ENCODE data around the gene GYG1. TPM values are rescaled to one million over a fixed set of nuclear protein-coding genes. Genes with fewer than 3 reads are reported as not detected.

GYG1 gene
- total RNA-seq, 1 donor from 2014 or later = 155 TPM

DNA sequence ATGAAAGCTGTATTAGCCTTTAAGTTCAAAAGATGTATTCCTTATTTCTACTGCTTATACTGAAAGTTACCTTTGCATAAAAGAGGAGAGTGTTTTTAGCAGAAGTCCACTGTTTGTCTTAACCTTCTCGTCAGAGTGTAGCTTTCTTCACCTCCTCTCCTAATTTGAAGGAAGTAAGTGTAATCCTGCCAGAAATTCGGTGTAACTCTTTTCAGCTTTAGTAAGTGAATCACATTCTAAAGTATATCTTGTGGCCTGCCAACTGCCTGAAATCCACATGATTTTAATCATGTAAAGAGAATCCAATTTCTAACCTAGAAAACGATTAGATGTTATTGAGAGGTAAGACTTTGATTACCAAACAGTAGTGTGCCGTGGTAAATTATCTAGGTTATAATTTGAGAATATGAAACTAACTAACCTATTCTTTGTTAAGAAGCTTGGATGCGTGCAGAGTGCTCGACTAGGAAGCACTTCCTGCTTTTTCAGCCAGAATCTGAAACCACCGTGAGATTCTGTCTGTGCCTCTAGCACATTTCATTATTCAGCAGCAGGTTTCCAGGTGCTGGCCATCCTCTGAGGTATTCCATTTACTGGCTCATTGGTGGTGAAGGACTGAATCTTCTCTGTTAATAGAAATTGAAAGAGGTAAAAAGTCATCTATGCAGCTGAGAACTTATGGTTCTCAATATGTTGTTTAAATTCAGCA lies 7.5 kb downstream of the GYG1 start:
- intact Hi-C loops (cut with micrococcal nuclease) = no loop called here
- peak overlapping the region; percentile 15 for H3K4me3 ChIP-seq
- H3K36me3 ChIP-seq = peaks cover 47% of the 10 kb centered on the region
- H3K9me3 ChIP-seq (replicated peaks) = no peaks in the 10 kb centered on the region
- H3K4me1 ChIP-seq = peaks cover 65% of the 10 kb centered on the region
- no peak for DNase-seq
- no peaks in the 10 kb centered on the region for H3K27me3 ChIP-seq (ENCODE audit: low read depth)
- peak overlapping the region; percentile 65 for H3K27ac ChIP-seq (replicated peaks)
- TF ChIP-seq, protein P1, sequence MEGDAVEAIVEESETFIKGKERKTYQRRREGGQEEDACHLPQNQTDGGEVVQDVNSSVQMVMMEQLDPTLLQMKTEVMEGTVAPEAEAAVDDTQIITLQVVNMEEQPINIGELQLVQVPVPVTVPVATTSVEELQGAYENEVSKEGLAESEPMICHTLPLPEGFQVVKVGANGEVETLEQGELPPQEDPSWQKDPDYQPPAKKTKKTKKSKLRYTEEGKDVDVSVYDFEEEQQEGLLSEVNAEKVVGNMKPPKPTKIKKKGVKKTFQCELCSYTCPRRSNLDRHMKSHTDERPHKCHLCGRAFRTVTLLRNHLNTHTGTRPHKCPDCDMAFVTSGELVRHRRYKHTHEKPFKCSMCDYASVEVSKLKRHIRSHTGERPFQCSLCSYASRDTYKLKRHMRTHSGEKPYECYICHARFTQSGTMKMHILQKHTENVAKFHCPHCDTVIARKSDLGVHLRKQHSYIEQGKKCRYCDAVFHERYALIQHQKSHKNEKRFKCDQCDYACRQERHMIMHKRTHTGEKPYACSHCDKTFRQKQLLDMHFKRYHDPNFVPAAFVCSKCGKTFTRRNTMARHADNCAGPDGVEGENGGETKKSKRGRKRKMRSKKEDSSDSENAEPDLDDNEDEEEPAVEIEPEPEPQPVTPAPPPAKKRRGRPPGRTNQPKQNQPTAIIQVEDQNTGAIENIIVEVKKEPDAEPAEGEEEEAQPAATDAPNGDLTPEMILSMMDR (IDR thresholded peaks at IDR 0.05; ENCODE audit: borderline replicate concordance) = no peak

DNA sequence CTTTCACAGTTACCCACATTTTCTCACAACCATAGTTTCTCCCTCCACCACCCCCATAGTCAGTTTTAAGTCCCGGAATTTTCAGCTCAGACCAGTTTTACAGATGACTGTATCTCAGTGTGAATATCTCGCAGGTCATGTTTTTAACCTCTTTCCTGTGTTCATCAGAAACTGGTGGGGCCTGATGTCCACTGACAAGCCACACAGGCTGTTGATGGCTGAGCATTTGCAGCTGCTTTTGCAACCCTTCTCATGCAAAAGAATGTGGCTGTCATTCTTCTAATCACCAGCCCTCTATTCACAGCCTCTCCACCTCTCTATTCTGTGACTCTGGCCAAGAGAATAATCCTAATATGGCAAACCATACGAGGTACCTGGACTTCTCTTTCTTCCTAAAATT lies 8.5 kb downstream of the GYG1 start:
- H3K27ac ChIP-seq (replicated peaks) = peak overlapping the region; percentile 65
- intact Hi-C loops (cut with micrococcal nuclease) = no loop called here
- H3K27me3 ChIP-seq (ENCODE audit: low read depth) = no peaks in the 10 kb centered on the region
- TF ChIP-seq, protein P1 (IDR thresholded peaks at IDR 0.05; ENCODE audit: borderline replicate concordance) = no peak
- DNase-seq = no peak
- H3K4me3 ChIP-seq = no peak overlapping the region
- peaks cover 37% of the 10 kb centered on the region for H3K36me3 ChIP-seq
- peaks cover 69% of the 10 kb centered on the region for H3K4me1 ChIP-seq
- no peaks in the 10 kb centered on the region for H3K9me3 ChIP-seq (replicated peaks)

DNA sequence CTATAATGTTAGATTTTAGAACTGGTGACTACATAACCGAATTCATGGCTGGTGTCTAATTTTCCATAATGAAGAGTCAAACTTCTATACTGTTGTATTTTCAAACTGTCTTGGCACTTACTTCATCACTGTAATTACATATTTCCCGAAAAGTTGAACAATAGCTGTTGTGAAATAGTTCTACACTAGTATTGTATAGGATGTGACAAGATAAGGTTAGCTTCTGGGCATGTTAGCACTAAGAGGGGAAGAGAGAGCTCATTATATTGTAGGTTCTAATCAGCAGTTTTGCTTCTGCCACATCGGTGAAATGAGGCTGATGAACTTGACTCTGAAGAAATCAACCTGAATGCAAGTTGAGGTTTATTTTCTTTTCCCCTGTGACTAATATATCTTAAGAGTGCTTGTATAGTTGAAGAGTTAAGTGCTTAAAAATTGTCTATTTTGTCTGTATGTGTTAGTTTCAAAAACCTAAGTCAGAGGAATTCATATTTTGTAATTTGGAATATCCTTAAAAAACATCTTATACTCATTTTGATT lies 8.9 kb downstream of the GYG1 start:
- H3K36me3 ChIP-seq = peaks cover 34% of the 10 kb centered on the region

DNA sequence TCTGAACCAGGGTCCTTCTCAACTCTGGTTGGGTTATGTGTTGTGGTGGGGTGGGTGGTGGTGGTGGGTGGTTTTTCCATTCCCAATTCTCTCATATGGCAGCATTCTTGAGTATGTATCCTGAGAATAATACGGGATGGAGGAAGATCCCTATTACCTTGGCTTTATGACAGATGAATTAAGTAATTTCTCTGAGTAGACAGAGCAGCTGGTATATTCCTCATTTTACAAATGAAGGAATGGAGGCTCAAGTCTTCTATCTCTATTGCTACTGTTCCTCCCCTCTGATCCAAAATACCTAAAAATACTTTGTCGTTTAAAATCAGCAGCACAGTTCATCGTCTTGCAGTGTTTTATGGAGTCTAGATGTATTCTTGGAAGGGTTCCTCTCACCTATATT lies 10.4 kb downstream of the GYG1 start:
- intact Hi-C loops (cut with micrococcal nuclease) = no loop called here
- peaks cover 32% of the 10 kb centered on the region for H3K36me3 ChIP-seq
- TF ChIP-seq, protein P1 (IDR thresholded peaks at IDR 0.05; ENCODE audit: borderline replicate concordance) = no peak
- no peak for DNase-seq
- no peaks in the 10 kb centered on the region for H3K9me3 ChIP-seq (replicated peaks)
- H3K27me3 ChIP-seq (ENCODE audit: low read depth) = no peaks in the 10 kb centered on the region
- H3K4me1 ChIP-seq = peaks cover 75% of the 10 kb centered on the region
- no peak overlapping the region for H3K4me3 ChIP-seq
- H3K27ac ChIP-seq (replicated peaks) = no peak overlapping the region

More for the DNA sequence above, 8.9 kb downstream of the GYG1 start:
- H3K4me3 ChIP-seq = no peak overlapping the region
- intact Hi-C loops (cut with micrococcal nuclease) = no loop called here
- H3K9me3 ChIP-seq (replicated peaks) = no peaks in the 10 kb centered on the region
- peaks cover 74% of the 10 kb centered on the region for H3K4me1 ChIP-seq
- TF ChIP-seq, protein P1 (IDR thresholded peaks at IDR 0.05; ENCODE audit: borderline replicate concordance) = no peak
- H3K27me3 ChIP-seq (ENCODE audit: low read depth) = no peaks in the 10 kb centered on the region
- H3K27ac ChIP-seq (replicated peaks) = peak overlapping the region; percentile 65
- DNase-seq = no peak

DNA sequence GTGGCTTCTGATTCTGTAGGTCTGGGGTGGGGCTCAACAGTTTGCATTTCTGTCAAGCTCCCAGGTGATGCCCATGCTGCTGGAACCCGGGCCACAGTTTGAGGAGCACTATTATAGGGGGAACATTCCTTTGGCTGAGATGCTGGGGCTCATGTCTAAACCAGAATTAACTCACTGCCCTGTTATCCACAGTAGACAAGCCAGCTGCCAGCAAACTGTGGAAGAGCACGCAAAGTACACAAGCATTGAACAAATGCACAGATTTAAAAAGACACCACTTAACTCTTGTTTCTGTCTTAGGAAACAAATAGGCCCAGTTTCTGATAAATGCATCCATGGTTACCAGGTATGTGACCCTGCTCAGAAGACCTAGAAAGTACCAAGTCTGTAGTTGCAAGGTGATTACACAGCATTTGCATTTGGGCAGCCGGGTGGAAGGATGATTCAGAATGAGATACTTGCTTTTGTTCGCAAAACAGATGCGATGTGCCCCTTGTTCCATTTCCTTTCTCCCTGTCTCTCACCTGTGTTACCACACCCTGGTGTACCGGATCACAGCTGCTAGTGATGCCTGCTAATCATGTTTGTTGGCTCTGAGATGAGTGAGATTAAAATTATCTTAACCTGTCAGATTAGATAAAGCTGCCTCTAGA lies 12.4 kb downstream of the GYG1 start:
- Histone ChIP-seq H3K27me3 (ENCODE audit: low read depth) (no peaks in the 10 kb centered on the region), H3K4me1 (peaks cover 54% of the 10 kb centered on the region)

More for the DNA sequence above, 12.4 kb downstream of the GYG1 start:
- no peaks in the 10 kb centered on the region for H3K9me3 ChIP-seq (replicated peaks)
- DNase-seq = no peak
- H3K36me3 ChIP-seq = peaks cover 41% of the 10 kb centered on the region
- intact Hi-C loops (cut with micrococcal nuclease) = no loop called here
- H3K4me3 ChIP-seq = no peak overlapping the region
- TF ChIP-seq, protein P1 (IDR thresholded peaks at IDR 0.05; ENCODE audit: borderline replicate concordance) = no peak
- peak overlapping the region; percentile 66 for H3K27ac ChIP-seq (replicated peaks)
